CD14-positive monocyte (primary cell): ENCODE data around the gene LYPD1. TPM values are rescaled to one million over a fixed set of nuclear protein-coding genes. Genes with fewer than 3 reads are reported as not detected.
"Not testable (repeated sequence)": the region's sequence is repeated elsewhere in the genome, so short reads cannot be mapped to it uniquely, and the experiment has no call there.

ENCODE experiments used
- DNase-seq, 3 donors: peaks; one replicate each; pipeline ENCODE4 v3.0.0-alpha.2; 2011 to 2022
- H2AFZ ChIP-seq: 2 replicates; pipeline ENCODE4 v1.6.0; 2012; ENCODE audit warnings: mild to moderate bottlenecking, low read depth, low read length, inconsistent platforms; ENCODE audit not compliant: insufficient read depth, poor library complexity, severe bottlenecking
- H3K27ac ChIP-seq, 2 donors: 1 replicate in 1 of 2; 2 replicates in 1 of 2; pipeline ENCODE4 v1.5.1; 2012 to 2013; ENCODE audit warnings: low read length in 2 of 2, control low read depth in 1 of 2, inconsistent platforms in 1 of 2, low read depth in 1 of 2, mild to moderate bottlenecking in 1 of 2
- H3K27me3 ChIP-seq, 2 donors: one replicate each; pipeline versions ENCODE4 v1.6.0 to v1.6.1; 2011 to 2013; ENCODE audit warnings: low read length in 2 of 2; ENCODE audit not compliant: control insufficient read depth in 2 of 2, insufficient read depth in 2 of 2
- H3K36me3 ChIP-seq, 2 donors: replicated peaks in 1 of 2; 1 replicate in 1 of 2; 2 replicates in 1 of 2; pipeline versions ENCODE4 v1.5.1 to v1.6.1; 2012 to 2013; ENCODE audit warnings: low read length in 2 of 2, control low read depth in 1 of 2, inconsistent platforms in 1 of 2, mild to moderate bottlenecking in 1 of 2; ENCODE audit not compliant: insufficient read depth in 2 of 2, control insufficient read depth in 1 of 2
- H3K4me1 ChIP-seq, 2 donors: 1 replicate in 1 of 2; 2 replicates in 1 of 2; pipeline versions ENCODE4 v1.5.1 to v1.6.1; 2012 to 2013; ENCODE audit warnings: low read length in 2 of 2, control low read depth in 1 of 2, inconsistent platforms in 1 of 2, mild to moderate bottlenecking in 1 of 2, moderate library complexity in 1 of 2; ENCODE audit not compliant: insufficient read depth in 2 of 2, control insufficient read depth in 1 of 2
- H3K4me2 ChIP-seq: replicated peaks from 2 replicates; pipeline ENCODE3; 2012; ENCODE audit warnings: low read length, moderate library complexity, mild to moderate bottlenecking; ENCODE audit not compliant: poor library complexity, severe bottlenecking; ENCODE audit errors: extremely low read depth
- H3K4me3 ChIP-seq, 3 experiments: fragments of 200-600 bp in 1 of 3; sonication (generic) in 1 of 3; replicated peaks in 1 of 3; 1 replicate in 2 of 3; 2 replicates in 1 of 3; pipeline ENCODE4 v1.5.1; 2011 to 2013; ENCODE audit warnings: low read length in 3 of 3, mild to moderate bottlenecking in 3 of 3, control low read depth in 2 of 3, low read depth in 2 of 3, inconsistent platforms in 1 of 3, moderate library complexity in 1 of 3
- H3K79me2 ChIP-seq: 2 replicates; pipeline ENCODE4 v1.6.0; 2012; ENCODE audit warnings: mild to moderate bottlenecking, control low read depth, inconsistent platforms, low read length, moderate library complexity; ENCODE audit not compliant: insufficient read depth
- H3K9ac ChIP-seq: 2 replicates; pipeline ENCODE4 v1.6.0; 2017; ENCODE audit warnings: low read length, mild to moderate bottlenecking; ENCODE audit not compliant: insufficient read depth, poor library complexity, severe bottlenecking
- H3K9me3 ChIP-seq, 2 donors: replicated peaks in 1 of 2; 1 replicate in 1 of 2; 2 replicates in 1 of 2; pipeline versions ENCODE4 v1.5.1 to v1.6.1; 2012 to 2013; ENCODE audit warnings: low read length in 2 of 2, control low read depth in 1 of 2; ENCODE audit not compliant: control insufficient read depth in 1 of 2, insufficient read depth in 1 of 2
- H4K20me1 ChIP-seq: 2 replicates; pipeline ENCODE4 v1.6.0; 2012; ENCODE audit warnings: mild to moderate bottlenecking, low read length, control low read depth, moderate library complexity; ENCODE audit not compliant: insufficient read depth
- H3K27ac Mint-ChIP-seq, 7 donors: one replicate each; pipeline ENCODE4 v1.8.0; 2020; ENCODE audit warnings: mild to moderate bottlenecking in 7 of 7, mixed read lengths in 7 of 7, moderate library complexity in 6 of 7, inconsistent platforms in 2 of 7
- H3K27me3 Mint-ChIP-seq, 3 donors: one replicate each; pipeline ENCODE4 v1.8.0; 2021 to 2022; ENCODE audit warnings: low read depth in 3 of 3, mild to moderate bottlenecking in 3 of 3, mixed read lengths in 3 of 3, moderate library complexity in 3 of 3, inconsistent platforms in 1 of 3
- H3K36me3 Mint-ChIP-seq, 2 donors: one replicate each; pipeline ENCODE4 v1.8.0; 2020; ENCODE audit warnings: mixed read lengths in 2 of 2, inconsistent platforms in 1 of 2, mild to moderate bottlenecking in 1 of 2
- H3K4me1 Mint-ChIP-seq: one replicate; pipeline ENCODE4 v1.8.0; 2020; ENCODE audit warnings: mild to moderate bottlenecking, mixed read lengths
- H3K4me3 Mint-ChIP-seq, 2 donors: one replicate each; pipeline ENCODE4 v1.8.0; 2020; ENCODE audit warnings: mild to moderate bottlenecking in 2 of 2, mixed read lengths in 2 of 2, moderate library complexity in 1 of 2
- H3K9me3 Mint-ChIP-seq, 7 donors: one replicate each; pipeline ENCODE4 v1.8.0; 2020 to 2022; ENCODE audit warnings: mixed read lengths in 7 of 7, mild to moderate bottlenecking in 6 of 7, moderate library complexity in 6 of 7, inconsistent platforms in 2 of 7
- WGBS: methylation state at CpG from one replicate; pipeline ENCODE4 v1.1.5; 2013; ENCODE audit warnings: missing lambda C conversion rate; ENCODE audit not compliant: insufficient coverage; 5-methylcytosine and 5-hydroxymethylcytosine counted together
- intact Hi-C, 2 donors: fragments of 100-400 bp; cut with micrococcal nuclease; formaldehyde crosslinking; loops; one replicate each; pipeline versions ENCODE4 v1.15.0 to v1.15.1; 2023
- polyA plus RNA-seq, 3 donors: library from polyadenylated mRNA; depleted of rRNA in 1 of 3; unstranded in 2 of 3; stranded (reverse) in 1 of 3; fragments of 300-500 nt in 2 of 3; fragments of >200 nt in 1 of 3; fragmentation: Illumina TruSeq in 2 of 3; gene quantifications; 1 replicate in 2 of 3; 2 replicates in 1 of 3; pipeline ENCODE4 v1.2.3, GENCODE V29; 2012 to 2021
- TF ChIP-seq, protein P1 (sequence below): fragments of 200-600 bp; IDR thresholded peaks from one replicate; pipeline ENCODE4 v1.8.0; 2022; ENCODE audit warnings: antibody characterized with exemption, mild to moderate bottlenecking

The LYPD1 gene
- polyA plus RNA-seq, 3 donors = not detected

DNA sequence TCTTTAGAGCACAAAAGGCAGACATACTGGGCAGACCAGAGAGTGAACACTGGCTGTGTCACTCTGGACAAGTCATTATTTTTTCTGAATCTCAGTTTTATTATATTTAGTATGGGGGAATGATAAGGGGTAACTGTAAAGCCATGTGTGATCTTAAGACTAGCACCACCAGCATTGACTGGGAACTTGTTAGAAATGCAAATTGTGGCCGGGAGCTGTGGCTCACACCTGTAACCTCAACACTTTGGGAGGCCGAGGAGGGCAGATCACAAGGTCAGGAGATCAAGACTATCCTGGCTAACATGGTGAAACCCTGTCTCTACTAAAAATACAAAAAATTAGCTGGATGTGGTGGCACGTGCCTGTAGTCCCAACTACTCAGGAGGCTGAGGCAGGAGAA lies 28.3 kb upstream of the LYPD1 start:
- H3K9me3 ChIP-seq, DNase-seq, H3K9ac ChIP-seq, H2AFZ ChIP-seq, H3K79me2 ChIP-seq, intact Hi-C loops, H3K4me1 Mint-ChIP-seq, H3K4me1 ChIP-seq, H3K4me3 ChIP-seq, H3K27ac ChIP-seq, H4K20me1 ChIP-seq, H3K36me3 Mint-ChIP-seq, H3K27me3 ChIP-seq, H3K4me2 ChIP-seq, H3K27me3 Mint-ChIP-seq, H3K36me3 ChIP-seq, H3K27ac Mint-ChIP-seq, H3K4me3 Mint-ChIP-seq: not testable (repeated sequence)
- WGBS = 80% methylated on average over 1 of the region's 3 CpGs
- peaks cover 0 to 11% (median 0%) of the 10 kb centered on the region in 7 donors for H3K9me3 Mint-ChIP-seq

DNA sequence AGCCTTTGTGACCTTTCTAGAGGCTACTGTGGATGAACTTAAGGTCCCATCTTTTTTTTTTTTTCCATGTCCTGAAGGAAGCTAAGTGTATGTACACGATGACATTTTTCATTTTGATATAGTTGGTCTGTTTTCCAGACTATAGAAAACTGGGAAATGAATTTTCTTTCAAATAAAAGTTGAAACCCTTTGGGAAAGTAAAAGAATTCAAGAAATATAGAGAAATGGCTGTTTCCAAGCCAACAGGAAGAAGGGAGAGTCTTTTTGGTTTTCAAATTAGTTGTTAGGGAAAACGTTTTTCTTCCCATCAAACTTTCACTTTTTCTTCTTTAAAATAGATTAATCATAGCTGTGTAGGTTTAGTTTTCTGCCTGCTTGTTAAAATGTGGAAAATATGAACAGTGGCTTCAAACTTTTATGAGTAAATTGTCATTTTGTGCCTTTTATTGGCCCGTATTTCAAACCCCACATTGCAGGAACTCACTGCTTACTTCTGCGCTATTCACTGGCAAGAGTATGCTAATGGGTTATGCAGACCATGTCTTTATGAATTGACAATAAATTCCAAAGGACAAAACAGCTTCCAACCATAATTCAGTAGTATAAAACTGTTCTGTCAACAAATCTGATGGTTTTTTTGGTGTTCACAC lies 27.7 kb upstream of the LYPD1 start:
- intact Hi-C loops = no loop called here
- no peak for DNase-seq
- Histone ChIP-seq H3K79me2 (no peaks in the 10 kb centered on the region), H4K20me1 (no peaks in the 10 kb centered on the region), H2AFZ (no peak overlapping the region), H3K9me3 (no peaks in the 10 kb centered on the region), H3K4me3 (no peak overlapping the region), H3K4me1 (no peaks in the 10 kb centered on the region), H3K27me3 (no peaks in the 10 kb centered on the region), H3K36me3 (no peaks in the 10 kb centered on the region), H3K27ac (no peak overlapping the region), H3K4me2 (no peak overlapping the region), H3K9ac (no peak overlapping the region)
- Mint-ChIP-seq H3K4me1 (no peaks in the 10 kb centered on the region), H3K27me3 (peaks cover 2 to 4% (median 2%) of the 10 kb centered on the region in 3 donors), H3K36me3 (no peaks in the 10 kb centered on the region), H3K9me3 (peaks cover 0 to 11% (median 0%) of the 10 kb centered on the region in 7 donors), H3K4me3 (no peak overlapping the region), H3K27ac (no peak overlapping the region)
- WGBS = no CpG with 5 or more reads among the region's 4 CpGs
- TF ChIP-seq, protein P1, sequence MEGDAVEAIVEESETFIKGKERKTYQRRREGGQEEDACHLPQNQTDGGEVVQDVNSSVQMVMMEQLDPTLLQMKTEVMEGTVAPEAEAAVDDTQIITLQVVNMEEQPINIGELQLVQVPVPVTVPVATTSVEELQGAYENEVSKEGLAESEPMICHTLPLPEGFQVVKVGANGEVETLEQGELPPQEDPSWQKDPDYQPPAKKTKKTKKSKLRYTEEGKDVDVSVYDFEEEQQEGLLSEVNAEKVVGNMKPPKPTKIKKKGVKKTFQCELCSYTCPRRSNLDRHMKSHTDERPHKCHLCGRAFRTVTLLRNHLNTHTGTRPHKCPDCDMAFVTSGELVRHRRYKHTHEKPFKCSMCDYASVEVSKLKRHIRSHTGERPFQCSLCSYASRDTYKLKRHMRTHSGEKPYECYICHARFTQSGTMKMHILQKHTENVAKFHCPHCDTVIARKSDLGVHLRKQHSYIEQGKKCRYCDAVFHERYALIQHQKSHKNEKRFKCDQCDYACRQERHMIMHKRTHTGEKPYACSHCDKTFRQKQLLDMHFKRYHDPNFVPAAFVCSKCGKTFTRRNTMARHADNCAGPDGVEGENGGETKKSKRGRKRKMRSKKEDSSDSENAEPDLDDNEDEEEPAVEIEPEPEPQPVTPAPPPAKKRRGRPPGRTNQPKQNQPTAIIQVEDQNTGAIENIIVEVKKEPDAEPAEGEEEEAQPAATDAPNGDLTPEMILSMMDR = no peak
